Activated CD4-positive, alpha-beta memory T cell treated with anti-CD3 and anti-CD28 coated beads, Interleukin-2, amount 10 ng/mL, durations not matched to agents 7 days and 5 days (primary cell): ENCODE measurements around the gene DOCK9. TPM values are rescaled to one million over a fixed set of nuclear protein-coding genes. Genes with fewer than 3 reads are reported as not detected.
"Not testable (repeated sequence)": the region's sequence is repeated elsewhere in the genome, so short reads cannot be mapped to it uniquely, and the experiment has no call there.

ENCODE experiments used
- CTCF ChIA-PET: fragments of 350-600 bp; sonication (Branson Sonifier 250); formaldehyde crosslinking; loops from one replicate; lab custom pipeline; 2021; ENCODE audit warnings: antibody characterized with exemption, inconsistent platforms; lab: Charles Lee
- POLR2A ChIA-PET: fragments of 350-600 bp; sonication (Branson Sonifier 250); formaldehyde crosslinking; loops from one replicate; lab custom pipeline; 2021; ENCODE audit warnings: antibody characterized with exemption; lab: Charles Lee
- DNase-seq: peaks from one replicate; pipeline ENCODE4 v3.0.0-alpha.2; 2020
- H3K27ac Mint-ChIP-seq: one replicate; pipeline ENCODE4 v1.8.0; 2021; ENCODE audit warnings: mild to moderate bottlenecking, mixed read lengths
- H3K27me3 Mint-ChIP-seq: one replicate; pipeline ENCODE4 v1.8.0; 2021; ENCODE audit warnings: mixed read lengths
- H3K36me3 Mint-ChIP-seq: one replicate; pipeline ENCODE4 v1.8.0; 2021; ENCODE audit warnings: low read depth, mixed read lengths
- H3K4me1 Mint-ChIP-seq: one replicate; pipeline ENCODE4 v1.8.0; 2021; ENCODE audit warnings: mixed read lengths
- H3K4me3 Mint-ChIP-seq: one replicate; pipeline ENCODE4 v1.8.0; 2021; ENCODE audit warnings: mild to moderate bottlenecking, mixed read lengths
- H3K9me3 Mint-ChIP-seq: one replicate; pipeline ENCODE4 v1.8.0; 2021; ENCODE audit warnings: mixed read lengths
- total RNA-seq, 2 experiments: library from RNA; stranded (reverse); gene quantifications; one replicate each; pipeline ENCODE4 v1.2.3, GENCODE V29; 2021

The DOCK9 gene
- total RNA-seq, 2 experiments from 2014 or later = 86.0 to 87.7 TPM

DNA sequence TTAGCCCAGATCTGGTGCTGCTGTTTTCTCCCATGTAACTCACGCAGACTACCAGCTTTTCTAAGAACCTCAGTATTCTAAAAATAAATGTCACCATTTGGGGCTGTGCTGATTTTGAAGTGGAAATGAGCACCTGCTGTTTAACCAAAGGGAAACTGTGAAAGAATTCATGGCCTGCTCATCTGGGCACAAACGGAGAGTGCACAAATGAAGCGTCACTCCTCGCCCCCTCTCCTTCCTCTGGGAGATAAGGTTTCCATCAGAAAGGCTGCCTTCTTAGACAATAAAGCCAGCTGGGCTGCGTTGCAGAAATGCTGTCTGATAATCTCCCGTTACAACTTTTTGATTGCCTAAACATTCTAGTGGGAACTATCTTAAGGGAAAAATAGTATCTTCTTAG, 151.7 kb downstream of the DOCK9 start:
- H3K27ac Mint-ChIP-seq = no peak overlapping the region
- DNase-seq = no peak
- peaks cover 74% of the 10 kb centered on the region for H3K36me3 Mint-ChIP-seq
- POLR2A ChIA-PET = no interaction called here
- H3K4me3 Mint-ChIP-seq = no peak overlapping the region
- no peaks in the 10 kb centered on the region for H3K9me3 Mint-ChIP-seq
- peaks cover 8% of the 10 kb centered on the region for H3K4me1 Mint-ChIP-seq
- H3K27me3 Mint-ChIP-seq = no peaks in the 10 kb centered on the region
- CTCF ChIA-PET = interaction anchor here (0.7 to 1.3 kb wide), 2 partner anchors 14 kb away, joined by 3 to 6 read pairs; no protein-coding TSS in a partner anchor

DNA sequence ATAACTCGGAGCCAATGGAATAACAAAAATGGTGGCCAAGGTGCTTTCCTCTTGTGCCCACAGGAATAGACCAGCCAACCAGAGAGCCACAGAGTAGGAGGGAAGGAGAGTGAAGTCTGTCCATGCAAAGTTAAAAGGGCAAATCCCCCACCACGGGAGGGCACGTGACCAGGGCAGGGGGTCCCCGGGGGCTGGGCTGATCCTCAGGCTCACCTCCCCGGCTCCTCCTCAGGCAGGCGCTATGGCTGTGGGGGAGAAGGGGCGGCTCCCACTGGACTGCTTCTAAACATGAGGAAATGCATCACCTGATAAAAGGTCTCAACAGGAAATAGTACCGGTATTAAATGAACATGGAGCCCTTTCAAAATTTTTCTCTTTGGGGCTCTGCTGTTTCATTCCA, 152.2 kb downstream of the DOCK9 start:
- peaks cover 8% of the 10 kb centered on the region for H3K4me1 Mint-ChIP-seq
- ChIA-PET POLR2A (no interaction called here), CTCF (interaction anchor here (0.7 kb wide), 1 partner anchor 14 kb away, joined by 3 read pairs; no protein-coding TSS in a partner anchor)
- no peaks in the 10 kb centered on the region for H3K9me3 Mint-ChIP-seq
- H3K27me3 Mint-ChIP-seq = no peaks in the 10 kb centered on the region
- H3K4me3 Mint-ChIP-seq = no peak overlapping the region
- no peak for DNase-seq
- H3K36me3 Mint-ChIP-seq = peaks cover 71% of the 10 kb centered on the region
- H3K27ac Mint-ChIP-seq = no peak overlapping the region

DNA sequence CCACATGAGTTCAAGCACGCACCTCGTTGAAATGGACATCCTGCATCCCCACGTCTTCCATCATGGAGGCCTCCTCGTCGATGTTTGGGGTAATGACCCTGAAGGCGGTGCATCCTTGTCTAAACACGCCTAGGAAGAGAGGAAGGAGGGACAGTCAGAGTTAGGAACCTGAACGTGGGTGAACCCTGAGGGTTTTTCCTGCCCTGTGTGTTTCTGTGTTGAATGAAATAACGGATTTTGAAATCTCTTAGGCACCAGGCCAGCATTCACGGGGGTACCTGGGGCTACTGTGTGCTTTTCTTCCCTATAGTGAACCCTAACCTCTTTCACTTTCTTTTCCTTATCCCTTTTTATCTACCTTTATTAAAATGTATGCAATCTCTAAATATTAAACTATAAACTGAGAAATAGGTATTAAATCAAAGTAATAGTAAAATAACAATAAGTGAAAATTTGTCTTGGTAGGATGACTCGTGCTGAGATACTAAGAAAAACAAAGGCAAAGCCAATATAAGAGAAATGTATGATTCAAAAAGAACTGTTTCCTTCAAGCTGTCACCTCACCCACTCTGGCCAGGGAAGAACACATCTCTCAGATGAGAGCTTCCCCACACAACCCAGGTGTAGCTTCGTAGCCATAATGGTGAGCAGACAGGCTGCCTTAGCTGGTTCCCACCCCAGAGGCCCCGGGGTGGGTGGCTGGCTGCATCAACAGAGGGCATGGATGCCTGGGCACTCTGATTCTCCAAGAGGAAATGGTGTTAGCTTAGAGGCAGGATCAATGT, 153.3 kb downstream of the DOCK9 start:
- CTCF ChIA-PET = no interaction called here
- peaks cover 8% of the 10 kb centered on the region for H3K4me1 Mint-ChIP-seq
- no peak overlapping the region for H3K4me3 Mint-ChIP-seq
- no peak overlapping the region for H3K27ac Mint-ChIP-seq
- H3K9me3 Mint-ChIP-seq = no peaks in the 10 kb centered on the region
- H3K36me3 Mint-ChIP-seq = peaks cover 60% of the 10 kb centered on the region
- no peak for DNase-seq
- no peaks in the 10 kb centered on the region for H3K27me3 Mint-ChIP-seq
- POLR2A ChIA-PET = no interaction called here

DNA sequence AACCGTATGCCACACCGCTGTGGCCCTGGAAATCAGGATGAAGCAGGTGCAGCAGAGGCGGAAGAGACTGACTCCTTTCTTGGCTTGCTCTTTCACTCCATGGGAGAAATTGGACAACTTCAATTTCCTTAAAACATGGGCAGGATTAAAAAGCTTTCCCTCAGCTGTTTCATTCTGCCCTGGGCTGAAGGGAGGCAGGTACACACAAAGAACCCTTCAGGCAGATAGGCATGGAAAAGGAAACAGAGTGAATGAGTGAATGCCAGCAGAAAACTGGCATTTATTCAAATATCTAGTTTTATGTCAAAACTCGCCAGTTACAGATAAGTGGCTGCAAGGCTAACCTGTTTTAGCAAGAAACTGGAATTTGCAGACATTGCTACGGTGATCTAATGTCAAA, 154.4 kb downstream of the DOCK9 start:
- Mint-ChIP-seq H3K4me3 (no peak overlapping the region), H3K36me3 (peaks cover 54% of the 10 kb centered on the region), H3K4me1 (peaks cover 8% of the 10 kb centered on the region), H3K9me3 (no peaks in the 10 kb centered on the region), H3K27me3 (no peaks in the 10 kb centered on the region), H3K27ac (no peak overlapping the region)
- no peak for DNase-seq
- POLR2A ChIA-PET = no interaction called here
- CTCF ChIA-PET = interaction anchor here (2.0 kb wide), 1 partner anchor 17 kb away, joined by 7 read pairs; no protein-coding TSS in a partner anchor

GRCh38 chr13:98822225-98822606, 155.6 kb downstream of the DOCK9 start:
- peaks cover 49% of the 10 kb centered on the region for H3K36me3 Mint-ChIP-seq
- peaks cover 8% of the 10 kb centered on the region for H3K4me1 Mint-ChIP-seq
- no peak overlapping the region for H3K4me3 Mint-ChIP-seq
- no peaks in the 10 kb centered on the region for H3K9me3 Mint-ChIP-seq
- no peak overlapping the region for H3K27ac Mint-ChIP-seq
- DNase-seq = no peak
- POLR2A ChIA-PET = no interaction called here
- no peaks in the 10 kb centered on the region for H3K27me3 Mint-ChIP-seq
- CTCF ChIA-PET = interaction anchor here (1.2 to 2.0 kb wide), 2 partner anchors 18 to 21 kb away, joined by 5 to 7 read pairs; no protein-coding TSS in a partner anchor

GRCh38 chr13:98821372-98822224, 156.3 kb downstream of the DOCK9 start:
- ChIA-PET POLR2A (no interaction called here), CTCF (interaction anchor here (1.3 to 2.0 kb wide), 2 partner anchors 12 to 18 kb away, joined by 3 to 7 read pairs; no protein-coding TSS in a partner anchor)
- DNase-seq = no peak
- H3K4me3 Mint-ChIP-seq = no peak overlapping the region
- no peaks in the 10 kb centered on the region for H3K9me3 Mint-ChIP-seq
- peaks cover 48% of the 10 kb centered on the region for H3K36me3 Mint-ChIP-seq
- H3K27ac Mint-ChIP-seq = no peak overlapping the region
- peaks cover 8% of the 10 kb centered on the region for H3K4me1 Mint-ChIP-seq
- no peaks in the 10 kb centered on the region for H3K27me3 Mint-ChIP-seq

- Mint-ChIP-seq H3K4me1 (peaks cover 8% of the 10 kb centered on the region), H3K27me3 (no peaks in the 10 kb centered on the region), H3K9me3 (no peaks in the 10 kb centered on the region), H3K27ac (no peak overlapping the region), H3K4me3 (no peak overlapping the region), H3K36me3 (peaks cover 50% of the 10 kb centered on the region)
- CTCF ChIA-PET = interaction anchor here (1.3 kb wide), 1 partner anchor 11 kb away, joined by 3 read pairs; no protein-coding TSS in a partner anchor
- POLR2A ChIA-PET = no interaction called here
- no peak for DNase-seq
Measured at GRCh38 chr13:98820744-98821371, 157.0 kb downstream of the DOCK9 start.

GRCh38 chr13:98820300-98820699, 157.6 kb downstream of the DOCK9 start:
- POLR2A ChIA-PET = no interaction called here
- DNase-seq = no peak
- H3K27ac Mint-ChIP-seq = no peak overlapping the region
- peaks cover 6% of the 10 kb centered on the region for H3K4me1 Mint-ChIP-seq
- no peaks in the 10 kb centered on the region for H3K9me3 Mint-ChIP-seq
- CTCF ChIA-PET = no interaction called here
- H3K27me3 Mint-ChIP-seq = no peaks in the 10 kb centered on the region
- peaks cover 47% of the 10 kb centered on the region for H3K36me3 Mint-ChIP-seq
- H3K4me3 Mint-ChIP-seq = no peak overlapping the region

GRCh38 chr13:98819382-98820010, 158.4 kb downstream of the DOCK9 start:
- H3K27ac Mint-ChIP-seq = no peak overlapping the region
- H3K4me3 Mint-ChIP-seq = no peak overlapping the region
- no peaks in the 10 kb centered on the region for H3K9me3 Mint-ChIP-seq
- no peaks in the 10 kb centered on the region for H3K27me3 Mint-ChIP-seq
- no peaks in the 10 kb centered on the region for H3K4me1 Mint-ChIP-seq
- no peak for DNase-seq
- ChIA-PET CTCF (no interaction called here), POLR2A (no interaction called here)
- H3K36me3 Mint-ChIP-seq = peaks cover 41% of the 10 kb centered on the region

DNA sequence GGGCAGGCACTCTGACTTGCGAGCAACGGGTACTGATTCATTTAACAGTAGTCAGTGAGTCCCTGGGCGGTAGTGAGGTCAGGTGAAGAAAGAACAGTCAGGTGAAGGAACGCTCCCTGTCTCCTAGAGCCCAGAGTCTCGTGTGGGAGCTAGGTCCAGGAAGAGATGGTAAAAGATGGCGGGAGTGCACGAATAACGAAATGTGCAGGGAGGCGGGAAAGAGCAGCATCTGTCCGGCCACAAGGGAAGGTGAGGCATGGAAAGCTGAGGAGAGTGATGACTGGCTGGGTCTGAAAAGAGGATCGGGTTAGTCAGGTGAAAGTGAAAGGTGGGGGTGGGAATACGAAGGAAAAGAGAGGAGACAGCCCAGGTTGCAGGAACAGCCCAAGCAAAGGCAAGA, 161.5 kb downstream of the DOCK9 start:
- H3K27me3 Mint-ChIP-seq = no peaks in the 10 kb centered on the region
- no peaks in the 10 kb centered on the region for H3K4me1 Mint-ChIP-seq
- H3K9me3 Mint-ChIP-seq = no peaks in the 10 kb centered on the region
- H3K36me3 Mint-ChIP-seq = peaks cover 19% of the 10 kb centered on the region
- ChIA-PET CTCF (no interaction called here), POLR2A (no interaction called here)
- H3K4me3 Mint-ChIP-seq = no peak overlapping the region
- H3K27ac Mint-ChIP-seq = no peak overlapping the region
- no peak for DNase-seq

DNA sequence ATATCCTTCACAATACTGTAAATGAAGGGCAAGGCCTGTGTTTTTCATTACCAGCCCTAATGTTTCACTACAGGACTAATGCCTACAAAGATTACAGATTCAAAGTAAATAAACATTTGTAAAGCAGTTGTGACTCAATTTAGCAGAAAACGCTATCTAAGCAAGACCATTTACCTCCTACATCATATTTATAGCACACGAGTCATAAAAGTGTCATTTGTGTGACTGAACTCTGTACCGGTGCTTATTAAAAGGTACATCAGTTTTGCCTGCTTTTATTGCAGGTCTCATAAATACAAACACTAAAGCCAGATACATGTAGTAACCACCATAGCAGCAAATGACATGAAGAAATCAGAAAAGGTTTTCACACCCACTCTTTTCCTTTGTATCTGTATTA, 163.9 kb downstream of the DOCK9 start:
- peaks cover 9% of the 10 kb centered on the region for H3K4me1 Mint-ChIP-seq
- CTCF ChIA-PET = interaction anchor here (0.6 kb wide), 1 partner anchor 13 kb away, joined by 3 read pairs; no protein-coding TSS in a partner anchor
- DNase-seq = no peak
- no peaks in the 10 kb centered on the region for H3K27me3 Mint-ChIP-seq
- no peak overlapping the region for H3K4me3 Mint-ChIP-seq
- H3K27ac Mint-ChIP-seq = no peak overlapping the region
- H3K9me3 Mint-ChIP-seq = peaks cover 3% of the 10 kb centered on the region
- peaks cover 26% of the 10 kb centered on the region for H3K36me3 Mint-ChIP-seq
- POLR2A ChIA-PET = no interaction called here

DNA sequence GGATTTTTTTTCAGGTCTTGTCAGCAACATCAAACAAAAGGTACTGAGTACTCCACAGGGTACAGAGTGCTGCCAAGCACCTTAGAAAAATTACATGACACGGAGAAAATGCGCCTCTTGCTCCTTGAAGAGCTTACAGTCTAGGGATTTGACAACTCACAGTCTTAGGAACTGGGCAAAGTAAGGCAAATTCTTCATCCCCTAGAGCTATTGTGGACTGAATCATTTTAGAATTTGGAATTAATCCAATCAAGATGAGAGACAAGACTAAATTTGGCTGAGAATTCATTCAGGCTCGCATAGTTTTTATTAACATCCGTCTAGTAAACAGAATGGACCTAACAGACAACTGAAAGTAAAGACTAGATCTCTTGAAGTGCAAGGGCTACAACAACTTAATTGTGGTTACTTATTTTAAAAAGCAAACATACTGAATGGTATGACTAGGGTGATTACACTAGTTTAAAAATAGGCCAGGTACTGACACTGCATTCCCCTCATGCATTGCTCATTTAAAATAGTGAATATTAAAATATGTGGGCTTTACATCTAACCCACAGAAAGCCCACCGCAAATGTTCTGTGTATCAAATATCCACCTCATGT, 165.6 kb downstream of the DOCK9 start:
- peaks cover 26% of the 10 kb centered on the region for H3K36me3 Mint-ChIP-seq
- H3K9me3 Mint-ChIP-seq, H3K27ac Mint-ChIP-seq, H3K4me3 Mint-ChIP-seq, H3K27me3 Mint-ChIP-seq, DNase-seq, H3K4me1 Mint-ChIP-seq, CTCF ChIA-PET: not testable (repeated sequence)
- POLR2A ChIA-PET = interaction anchor here (0.7 to 0.8 kb wide), 2 partner anchors 11 to 1383 kb away, joined by 3 to 4 read pairs; no protein-coding TSS in a partner anchor
